Subcutaneous abdominal adipose tissue (tissue), 5 donors: ENCODE data around the gene HAPLN1.
A peak's percentile ranks its signal among the peaks of the same experiment; 100 is the strongest.

Experiments used
- H3K27ac ChIP-seq: one replicate; pipeline ENCODE4 v1.7.0; 2013; ENCODE audit warnings: low read depth, mild to moderate bottlenecking, inconsistent platforms, low read length, moderate library complexity
- H3K27me3 ChIP-seq, 5 donors: one replicate each; pipeline ENCODE4 v1.7.0; 2013; ENCODE audit warnings: low read length in 5 of 5, inconsistent platforms in 1 of 5; ENCODE audit not compliant: control insufficient read depth in 5 of 5, insufficient read depth in 4 of 5
- H3K36me3 ChIP-seq, 5 donors: one replicate each; pipeline ENCODE4 v1.7.0; 2013; ENCODE audit warnings: low read length in 5 of 5; ENCODE audit not compliant: control insufficient read depth in 5 of 5, insufficient read depth in 5 of 5
- H3K4me1 ChIP-seq, 5 donors: one replicate each; pipeline ENCODE4 v1.7.0; 2013; ENCODE audit warnings: low read length in 5 of 5, mild to moderate bottlenecking in 3 of 5, moderate library complexity in 1 of 5; ENCODE audit not compliant: control insufficient read depth in 5 of 5, insufficient read depth in 5 of 5
- H3K4me3 ChIP-seq, 5 donors: one replicate each; pipeline ENCODE4 v1.7.0; 2013; ENCODE audit warnings: low read length in 5 of 5, low read depth in 1 of 5
- H3K9ac ChIP-seq, 5 donors: one replicate each; pipeline ENCODE4 v1.7.0; 2013; ENCODE audit warnings: low read length in 5 of 5, mild to moderate bottlenecking in 4 of 5, moderate library complexity in 3 of 5
- H3K9me3 ChIP-seq, 5 donors: one replicate each; pipeline ENCODE4 v1.7.0; 2013; ENCODE audit warnings: low read length in 5 of 5; ENCODE audit not compliant: control insufficient read depth in 5 of 5
- donor health status: healthy.
- donor health status: healthy.
- donor health status: healthy.
- donor health status: healthy.
- donor health status: healthy.

Gene HAPLN1

DNA sequence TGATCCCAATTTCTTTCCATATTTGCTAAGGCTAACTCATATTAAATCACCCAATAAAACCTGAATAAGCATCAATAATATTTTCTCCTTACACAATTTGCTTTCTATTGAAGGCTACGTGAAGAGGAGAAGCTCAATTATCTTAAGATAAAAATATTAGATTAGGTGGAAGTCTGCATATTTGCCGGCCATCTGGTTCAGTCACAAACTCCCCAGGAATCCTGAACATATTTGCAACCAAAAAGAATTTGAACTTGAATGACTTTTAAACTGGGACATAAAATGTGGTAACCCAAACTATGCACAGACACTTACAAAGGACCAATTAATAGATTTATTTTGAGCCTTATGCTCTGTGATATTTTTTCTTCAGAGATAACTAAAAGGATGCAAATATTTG is 92.3 kb downstream of the HAPLN1 start:
- no peaks in the 10 kb centered on the region for H3K4me1 ChIP-seq
- H3K36me3 ChIP-seq, result no peaks in the 10 kb centered on the region
- no peaks in the 10 kb centered on the region for H3K27me3 ChIP-seq
- no peak overlapping the region for H3K9ac ChIP-seq
- peaks cover 0 to 2% (median 0%) of the 10 kb centered on the region in 5 donors for H3K9me3 ChIP-seq
- H3K27ac ChIP-seq, result no peak overlapping the region
- no peak overlapping the region for H3K4me3 ChIP-seq

GRCh38 chr5:83614841-83615240 is 105.8 kb downstream of the HAPLN1 start:
- H3K27ac ChIP-seq, result no peak overlapping the region
- peak overlapping the region in 1 of 5 donors; percentile 2 for H3K4me3 ChIP-seq
- H3K36me3 ChIP-seq, result no peaks in the 10 kb centered on the region
- H3K27me3 ChIP-seq, result no peaks in the 10 kb centered on the region
- no peak overlapping the region for H3K9ac ChIP-seq
- no peaks in the 10 kb centered on the region for H3K4me1 ChIP-seq
- H3K9me3 ChIP-seq, result peaks cover 0 to 19% (median 13%) of the 10 kb centered on the region in 5 donors

DNA sequence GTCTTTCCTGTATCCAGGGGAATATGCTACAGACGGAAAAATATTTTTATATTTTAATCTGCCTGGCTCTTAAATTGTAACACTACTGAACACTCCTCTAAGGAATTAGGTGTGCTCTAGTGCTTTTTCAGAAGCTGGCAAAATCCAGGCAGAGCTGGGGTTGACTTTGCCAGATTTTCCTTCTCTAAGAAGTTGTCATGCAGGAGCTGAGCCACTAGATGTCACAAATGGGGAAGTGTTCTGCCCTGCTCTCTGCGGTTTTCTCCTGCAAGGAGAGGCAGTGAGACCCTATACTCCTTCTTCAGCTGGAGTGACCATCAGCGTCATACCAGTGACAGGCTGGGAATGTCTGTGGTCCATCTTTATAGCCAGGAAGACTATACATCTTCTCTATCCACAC is 112.5 kb downstream of the HAPLN1 start:
- Histone ChIP-seq H3K4me3 (no peak overlapping the region), H3K27me3 (no peaks in the 10 kb centered on the region), H3K9ac (no peak overlapping the region), H3K36me3 (no peaks in the 10 kb centered on the region), H3K27ac (no peak overlapping the region), H3K4me1 (no peaks in the 10 kb centered on the region), H3K9me3 (peaks cover 0 to 4% (median 0%) of the 10 kb centered on the region in 5 donors)

- H3K36me3 ChIP-seq, result no peaks in the 10 kb centered on the region
- H3K27me3 ChIP-seq, result no peaks in the 10 kb centered on the region
- H3K9ac ChIP-seq, result no peak overlapping the region
- no peak overlapping the region for H3K4me3 ChIP-seq
- no peaks in the 10 kb centered on the region for H3K9me3 ChIP-seq
- no peak overlapping the region for H3K27ac ChIP-seq
- H3K4me1 ChIP-seq, result no peaks in the 10 kb centered on the region
Measured at GRCh38 chr5:83595217-83595616, 125.4 kb downstream of the HAPLN1 start.

DNA sequence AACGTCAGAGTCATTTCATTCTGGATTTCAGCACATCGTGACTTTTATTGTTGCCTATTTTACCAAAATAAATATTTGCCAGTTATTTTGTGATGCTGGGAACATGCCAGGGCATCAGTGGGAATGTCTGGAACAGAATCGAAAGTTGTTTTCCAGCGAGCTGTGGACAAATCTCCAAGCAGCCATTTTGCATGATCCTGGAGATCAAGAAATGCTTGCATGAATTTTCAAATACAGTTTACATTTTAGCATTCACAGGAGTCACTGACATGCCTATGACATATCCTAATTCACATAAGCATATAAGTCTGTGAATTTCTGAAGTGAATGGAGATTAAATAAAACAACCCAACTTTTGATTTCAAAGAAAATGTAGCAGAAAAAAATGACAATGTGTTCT is 129.7 kb downstream of the HAPLN1 start:
- H3K9ac ChIP-seq, result no peak overlapping the region
- no peak overlapping the region for H3K4me3 ChIP-seq
- no peaks in the 10 kb centered on the region for H3K9me3 ChIP-seq
- H3K27me3 ChIP-seq, result no peaks in the 10 kb centered on the region
- H3K4me1 ChIP-seq, result no peaks in the 10 kb centered on the region
- no peak overlapping the region for H3K27ac ChIP-seq
- H3K36me3 ChIP-seq, result no peaks in the 10 kb centered on the region

GRCh38 chr5:83589786-83590185 is 130.9 kb downstream of the HAPLN1 start:
- H3K9me3 ChIP-seq, result no peaks in the 10 kb centered on the region
- no peaks in the 10 kb centered on the region for H3K4me1 ChIP-seq
- H3K4me3 ChIP-seq, result no peak overlapping the region
- H3K9ac ChIP-seq, result no peak overlapping the region
- H3K27ac ChIP-seq, result no peak overlapping the region
- H3K27me3 ChIP-seq, result no peaks in the 10 kb centered on the region
- H3K36me3 ChIP-seq, result no peaks in the 10 kb centered on the region
